Measurements from ENCODE around the gene LARGE1. TPM values are rescaled to one million over a fixed set of nuclear protein-coding genes. Genes with fewer than 3 reads are reported as not detected.
A peak's percentile ranks its signal among the peaks of the same experiment; 100 is the strongest.

Gene LARGE1
- total and polyA plus RNA-seq, 11 donors: 31.2 to 211 (median 129) TPM

DNA sequence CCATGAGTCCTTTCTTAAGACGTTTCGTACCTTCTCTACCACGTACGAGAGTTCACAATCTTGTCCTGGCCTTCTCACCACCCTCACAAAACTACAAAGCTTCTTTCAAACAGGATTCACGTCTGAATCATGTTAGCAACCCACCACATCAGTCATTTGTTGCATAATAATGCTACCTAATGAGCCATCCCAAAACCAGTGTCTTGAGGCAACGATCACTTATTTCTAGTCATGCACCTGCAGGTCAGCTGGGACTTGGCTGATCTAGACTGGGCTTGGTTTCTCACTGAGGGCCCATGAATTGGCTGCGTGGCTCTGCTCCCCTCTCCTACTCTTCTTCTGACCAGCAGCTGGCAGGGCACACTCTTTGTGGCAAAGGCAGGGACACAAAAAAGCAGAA, 28.3 kb downstream of the LARGE1 start:
- Histone ChIP-seq H3K36me3 (no peaks in the 10 kb centered on the region), H3K27ac (no peak overlapping the region), H3K4me3 (no peak overlapping the region), H3K4me1 (peaks cover 0 to 71% (median 27%) of the 10 kb centered on the region in 12 donors), H3K27me3 (no peaks in the 10 kb centered on the region), H3K9me3 (peaks cover 0 to 8% (median 0%) of the 10 kb centered on the region in 12 donors)
- ATAC-seq (no peak), DNase-seq (no peak)
- TF ChIP-seq CTCF (IDR thresholded peaks at IDR 0.05) (no peak), POLR2A (IDR thresholded peaks at IDR 0.05) (no peak)
- WGBS, 4 donors: 88 to 91% (median 89%) methylated on average over 7 of the region's 7 CpGs
- intact Hi-C loops (cut with DNase I): no loop called here

DNA sequence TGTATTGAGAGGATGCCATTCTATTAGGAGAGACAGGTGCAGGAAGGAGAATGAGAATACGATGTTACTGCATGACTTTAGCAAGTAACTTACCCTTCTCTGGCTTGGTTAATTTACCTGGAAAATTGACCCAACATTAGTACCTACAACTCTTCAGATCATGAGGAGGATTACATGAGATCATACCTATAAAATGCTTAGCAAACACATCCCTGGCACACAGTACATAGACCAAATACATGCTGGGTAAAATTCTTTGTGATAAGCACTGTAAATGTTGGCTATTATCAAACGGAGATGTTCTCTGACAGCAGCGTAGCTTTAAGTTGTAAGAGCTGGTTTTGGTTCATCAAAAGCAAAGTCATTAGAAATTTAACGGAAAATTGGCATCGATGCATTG, 28.8 kb downstream of the LARGE1 start:
- no peak overlapping the region for H3K4me3 ChIP-seq
- H3K27ac ChIP-seq: no peak overlapping the region
- TF ChIP-seq POLR2A (IDR thresholded peaks at IDR 0.05) (no peak), CTCF (IDR thresholded peaks at IDR 0.05) (no peak)
- no peaks in the 10 kb centered on the region for H3K36me3 ChIP-seq
- H3K27me3 ChIP-seq: no peaks in the 10 kb centered on the region
- H3K9me3 ChIP-seq: peaks cover 0 to 8% (median 0%) of the 10 kb centered on the region in 12 donors
- intact Hi-C loops (cut with DNase I): no loop called here
- DNase-seq (no peak), ATAC-seq (no peak)
- 62 to 73% (median 63%) methylated on average over 5 of the region's 5 CpGs for WGBS, 4 donors
- peaks cover 0 to 66% (median 23%) of the 10 kb centered on the region in 12 donors for H3K4me1 ChIP-seq

- WGBS, 4 donors: 45 to 63% (median 52%) methylated on average over 5 of the region's 5 CpGs
- H3K4me1 ChIP-seq: peaks cover 0 to 59% (median 24%) of the 10 kb centered on the region in 12 donors
- H3K27ac ChIP-seq: peak overlapping the region in 1 of 12 donors; percentile 37
- ATAC-seq (peak in 3 of 4 donors; percentile 34 to 65 (median 43)), DNase-seq (peak in 2 of 5 donors; percentile 39)
- TF ChIP-seq POLR2A (IDR thresholded peaks at IDR 0.05) (no peak), CTCF (IDR thresholded peaks at IDR 0.05) (no peak)
- no peaks in the 10 kb centered on the region for H3K27me3 ChIP-seq
- H3K9me3 ChIP-seq: no peaks in the 10 kb centered on the region
- H3K36me3 ChIP-seq: no peaks in the 10 kb centered on the region
- intact Hi-C loops (cut with DNase I): no loop called here
- no peak overlapping the region for H3K4me3 ChIP-seq
These were observed 30.5 kb downstream of the LARGE1 start for GRCh38 chr22:33889748-33890147.

DNA sequence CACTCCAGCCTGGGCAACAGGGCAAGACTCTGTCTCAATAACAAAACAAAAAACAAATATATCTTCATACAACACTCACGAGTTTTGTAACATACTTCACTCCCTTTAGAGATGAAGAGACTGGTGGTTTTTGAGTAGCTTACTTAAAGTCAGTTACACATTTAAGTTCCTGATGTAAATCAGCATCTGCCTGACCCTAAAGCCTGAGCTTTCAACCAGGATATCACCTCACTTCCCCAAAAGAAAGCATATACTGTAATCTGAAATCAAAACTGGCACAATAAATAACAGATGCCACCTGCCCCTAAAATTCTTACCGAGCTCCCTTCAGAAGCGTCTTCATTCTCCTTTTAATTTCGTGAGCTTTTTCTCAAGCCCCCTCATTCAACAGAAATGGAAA, 31.5 kb downstream of the LARGE1 start:
- DNase-seq (no peak), ATAC-seq (no peak)
- no peak overlapping the region for H3K4me3 ChIP-seq
- WGBS, 4 donors: 44 to 61% (median 50%) methylated on average over 4 of the region's 4 CpGs
- no peaks in the 10 kb centered on the region for H3K9me3 ChIP-seq
- H3K27me3 ChIP-seq: no peaks in the 10 kb centered on the region
- no peak overlapping the region for H3K27ac ChIP-seq
- intact Hi-C loops (cut with DNase I): no loop called here
- peaks cover 0 to 59% (median 23%) of the 10 kb centered on the region in 12 donors for H3K4me1 ChIP-seq
- no peaks in the 10 kb centered on the region for H3K36me3 ChIP-seq
- TF ChIP-seq POLR2A (IDR thresholded peaks at IDR 0.05): no peak
- no peak for TF ChIP-seq CTCF (IDR thresholded peaks at IDR 0.05)
